ENCODE measurements around the gene AMMECR1L. TPM values are rescaled to one million over a fixed set of nuclear protein-coding genes. Genes with fewer than 3 reads are reported as not detected.

Gene AMMECR1L
- total and polyA plus RNA-seq, 2 of the 13 experiments (the other 11 are each of a cell fraction or from before 2014, with no cell fraction given): 9.1 to 14.2 TPM

GRCh38 chr2:127913808-127914457 lies 28.2 kb upstream of the AMMECR1L start:
- FAIRE-seq (no peak), ATAC-seq (no peak), DNase-seq (ENCODE audit: low spot score) (no peak)
- Histone ChIP-seq H3K9ac (ENCODE audit: insufficient read depth, low read depth, low read length) (no peak overlapping the region), H3K4me1 (ENCODE audit: insufficient read depth, low read length) (0 out of 2 replicates have a peak, but pooled peaks cover 7% of the 10 kb centered on the region), H3K9me3 (ENCODE audit: low read length) (no peaks in the 10 kb centered on the region), H3K36me3 (replicated peaks in 1 of 2; ENCODE audit: control insufficient read depth in 1 of 2, insufficient read depth in 2 of 2, low read length in 2 of 2) (no peaks in the 10 kb centered on the region), H3K4me3 (replicated peaks in 1 of 3; ENCODE audit: insufficient read depth in 1 of 3, low read depth in 2 of 3, low read length in 3 of 3) (no peak overlapping the region), H3K4me2 (ENCODE audit: low read depth, low read length) (no peak overlapping the region), H3K27me3 (ENCODE audit: control insufficient read depth in 1 of 2, insufficient read depth in 2 of 2, low read length in 2 of 2) (no peaks in the 10 kb centered on the region), H4K20me1 (ENCODE audit: insufficient read depth, low read length) (no peaks in the 10 kb centered on the region), H2AFZ (ENCODE audit: low read length) (no peak overlapping the region), H3K27ac (ENCODE audit: extremely low read length, insufficient read depth, low read length) (no peak overlapping the region), H3K79me2 (ENCODE audit: insufficient read depth, low read length) (no peaks in the 10 kb centered on the region)
- TF ChIP-seq ZNF740 (CRISPR knock-in tag; IDR thresholded peaks at IDR 0.05) (no peak), GTF3A (CRISPR knock-in tag; conservative IDR thresholded peaks at IDR 0.05) (no peak), ZNF484 (CRISPR knock-in tag; IDR thresholded peaks at IDR 0.05; ENCODE audit: borderline replicate concordance, low read depth) (no peak)
- ChIA-PET POLR2A (no interaction called here), CTCF (ENCODE audit: low intra/inter-chr PET ratio, low total read pairs) (no interaction called here)
- no TSS peak for BruUV-seq (replicated peaks)
- intact Hi-C loops (cut with micrococcal nuclease; ENCODE audit: unreplicated experiment): no loop called here
- 22% methylated on average over 8 of the region's 8 CpGs for WGBS (ENCODE audit: low lambda C conversion rate)
- in situ Hi-C loops (cut with HindIII; ENCODE audit: extremely low pct_ligation_motif_present, low pct_unique_long_range_greater_than_20kb): no loop called here

- Histone ChIP-seq H3K79me2 (ENCODE audit: insufficient read depth, low read length) (no peaks in the 10 kb centered on the region), H3K27me3 (ENCODE audit: control insufficient read depth in 1 of 2, insufficient read depth in 2 of 2, low read length in 2 of 2) (peaks cover 0 to under 1% of the 10 kb centered on the region in 2 experiments; a peak in 1 of 5 replicates), H4K20me1 (ENCODE audit: insufficient read depth, low read length) (no peaks in the 10 kb centered on the region), H3K4me3 (replicated peaks in 1 of 3; ENCODE audit: insufficient read depth in 1 of 3, low read depth in 2 of 3, low read length in 3 of 3) (no peak overlapping the region), H3K4me2 (ENCODE audit: low read depth, low read length) (no peak overlapping the region), H3K4me1 (ENCODE audit: insufficient read depth, low read length) (peaks cover 11% of the 10 kb centered on the region; the same call in 1 of the 2 replicates), H3K9me3 (ENCODE audit: low read length) (no peaks in the 10 kb centered on the region), H3K9ac (ENCODE audit: insufficient read depth, low read depth, low read length) (no peak overlapping the region), H3K27ac (ENCODE audit: extremely low read length, insufficient read depth, low read length) (no peak overlapping the region), H3K36me3 (replicated peaks in 1 of 2; ENCODE audit: control insufficient read depth in 1 of 2, insufficient read depth in 2 of 2, low read length in 2 of 2) (no peaks in the 10 kb centered on the region), H2AFZ (ENCODE audit: low read length) (no peak overlapping the region)
- intact Hi-C loops (cut with micrococcal nuclease; ENCODE audit: unreplicated experiment): no loop called here
- ChIA-PET POLR2A (no interaction called here), CTCF (ENCODE audit: low intra/inter-chr PET ratio, low total read pairs) (no interaction called here)
- in situ Hi-C loops (cut with HindIII; ENCODE audit: extremely low pct_ligation_motif_present, low pct_unique_long_range_greater_than_20kb): no loop called here
- ATAC-seq (no peak), DNase-seq (ENCODE audit: low spot score) (no peak), FAIRE-seq (no peak)
- BruUV-seq (replicated peaks): no TSS peak
- 29% methylated on average over 2 of the region's 2 CpGs for WGBS (ENCODE audit: low lambda C conversion rate)
- TF ChIP-seq MEIS1 (CRISPR knock-in tag; IDR thresholded peaks at IDR 0.05; ENCODE audit: borderline replicate concordance) (no peak), HES4 (CRISPR knock-in tag; IDR thresholded peaks at IDR 0.05; ENCODE audit: borderline replicate concordance) (no peak), EZH2 (conservative IDR thresholded peaks at IDR 0.05; ENCODE audit: low read depth, low read length) (no peak), DNMT1 (CRISPR knock-in tag; IDR thresholded peaks at IDR 0.05) (no peak), ASH2L (IDR thresholded peaks at IDR 0.05; ENCODE audit: insufficient read length, low read depth, low read length) (no peak), AHDC1 (CRISPR knock-in tag; IDR thresholded peaks at IDR 0.05; ENCODE audit: borderline replicate concordance) (no peak), ZNF816 (CRISPR knock-in tag; IDR thresholded peaks at IDR 0.05; ENCODE audit: borderline replicate concordance) (no peak), SYNCRIP (IDR thresholded peaks at IDR 0.05; ENCODE audit: insufficient read depth, low read depth, low read length) (no peak)
Observed at GRCh38 chr2:127911737-127912136, 26.0 kb upstream of the AMMECR1L start.

Data from HepG2 (cell line).